HG03103 (cell line): ENCODE results near the gene METAP2.

Experiments
- ATAC-seq: cut with Tn5 transposase; IDR thresholded peaks from one replicate; pipeline ENCODE4 v1.9.1; 2021; ENCODE audit warnings: low read depth; ENCODE audit not compliant: unreplicated experiment

METAP2 gene

DNA sequence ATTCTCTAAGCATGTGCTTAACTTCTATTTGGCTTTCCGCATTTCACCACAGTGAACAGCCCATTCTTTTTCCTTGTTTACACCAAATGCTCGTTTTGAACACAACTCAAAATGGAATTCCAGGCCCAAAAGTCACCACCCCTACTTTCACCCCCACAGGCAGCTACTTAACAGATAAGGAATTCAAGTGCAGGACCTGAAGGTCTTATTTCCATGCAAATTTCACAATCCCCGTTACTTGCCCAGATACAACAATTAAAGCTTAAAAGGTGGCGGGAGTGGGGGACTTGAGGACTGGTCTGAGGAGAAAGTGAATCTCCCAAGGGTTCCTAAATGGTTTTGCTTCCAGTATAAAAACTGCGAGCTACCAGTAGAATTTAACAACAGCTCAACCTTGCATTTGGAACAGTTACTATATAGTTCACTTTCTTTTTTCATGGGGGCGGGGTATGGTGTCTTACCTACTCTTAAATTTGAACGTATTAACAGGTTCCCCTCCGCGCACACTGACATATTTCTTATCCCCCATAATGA lies 73.6 kb downstream of the METAP2 start:
- no peak for ATAC-seq

GRCh38 chr12:95548056-95548538 lies 74.1 kb downstream of the METAP2 start:
- no peak for ATAC-seq

DNA sequence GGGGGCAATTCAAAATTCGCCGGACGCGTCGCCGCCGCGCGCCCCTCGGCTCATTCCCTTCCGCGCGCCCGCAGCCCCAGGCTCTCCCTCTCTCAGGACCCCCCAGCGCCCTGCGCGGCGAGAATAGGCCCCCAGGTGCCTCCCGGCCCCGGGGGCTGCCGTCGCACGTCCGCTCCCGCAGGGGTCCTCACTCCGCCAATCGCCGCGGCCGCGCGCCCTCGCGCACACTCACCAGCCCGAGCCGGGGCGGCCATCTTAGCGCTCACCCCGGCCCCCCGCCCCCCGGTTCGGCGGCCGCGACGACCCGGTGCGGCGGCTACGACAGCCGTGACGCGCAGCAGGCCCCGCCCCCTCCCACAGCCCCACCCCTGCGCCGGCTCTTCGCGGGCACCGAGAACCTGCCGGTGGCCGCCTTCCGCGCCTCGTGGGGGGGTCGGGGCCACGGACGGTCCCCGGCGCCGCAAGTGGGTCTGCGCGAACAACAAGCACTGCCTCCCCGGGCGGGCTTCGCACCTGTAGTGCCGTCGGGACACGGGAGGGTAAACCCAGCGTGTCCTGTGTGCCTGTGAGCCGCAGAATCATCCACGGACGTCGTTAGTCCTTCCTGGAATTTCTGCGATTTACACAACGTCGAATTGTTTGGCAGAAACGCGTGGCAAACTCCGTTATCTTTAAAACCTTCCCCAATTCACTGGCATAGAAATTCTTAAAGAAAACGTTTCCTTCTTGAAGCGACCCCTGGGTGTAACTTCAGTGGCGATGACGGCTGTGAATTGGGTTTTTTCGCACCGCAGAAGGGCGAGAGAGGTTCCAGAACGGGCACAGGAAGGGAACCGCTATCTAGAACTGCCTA lies 74.8 kb downstream of the METAP2 start:
- no peak for ATAC-seq

DNA sequence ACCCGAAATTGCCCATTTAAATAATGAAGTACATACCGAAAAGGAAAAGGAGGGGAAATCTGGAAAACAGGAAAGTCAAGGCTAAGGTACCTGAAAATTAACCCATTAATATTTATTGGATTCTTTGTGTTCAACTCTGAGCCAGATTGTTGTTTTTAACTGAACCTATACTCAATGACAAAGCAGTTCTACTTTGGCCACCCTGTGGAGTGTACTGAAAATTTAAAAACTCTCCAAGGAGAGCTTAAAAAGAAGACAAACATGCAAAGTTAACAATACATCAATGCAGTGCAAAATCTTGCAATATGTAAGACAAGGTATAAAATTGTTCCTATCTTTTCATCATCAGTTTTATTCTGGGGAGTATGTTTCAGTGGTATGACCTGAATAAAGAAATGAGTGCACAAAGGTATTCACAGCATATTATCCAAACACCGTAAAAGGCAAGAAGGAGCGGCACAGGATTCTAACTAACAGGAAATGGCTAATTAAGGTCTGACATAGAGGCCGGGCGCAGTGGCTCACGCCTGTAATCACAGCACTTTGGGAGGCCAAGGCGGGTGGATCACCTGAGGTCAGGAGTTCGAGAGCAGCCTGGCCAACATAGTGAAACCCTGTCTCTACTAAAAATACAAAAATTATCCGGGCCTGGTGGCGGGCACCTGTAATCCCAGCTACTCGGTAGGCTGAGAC lies 75.6 kb downstream of the METAP2 start:
- ATAC-seq, result no peak

DNA sequence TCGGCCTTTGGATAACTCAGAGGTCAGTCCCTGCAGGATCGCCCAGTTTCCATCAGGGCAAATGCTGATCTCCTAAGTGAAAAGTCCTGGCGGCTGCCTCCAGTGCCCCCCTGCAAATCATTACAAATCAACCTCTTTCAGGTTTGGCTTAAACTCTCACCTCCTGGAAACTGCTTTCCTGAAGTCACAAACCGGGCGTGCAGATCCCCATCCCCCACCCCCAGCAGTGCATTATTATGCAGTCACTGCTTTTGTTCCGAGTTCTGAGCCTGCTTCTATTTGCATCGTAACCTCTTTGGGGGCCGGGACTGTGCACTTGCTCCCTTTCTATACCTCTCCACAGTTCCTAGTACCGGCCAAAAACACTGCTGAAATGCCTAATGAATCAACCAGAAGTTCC lies 77.4 kb downstream of the METAP2 start, which contains the start of gene USP44:
USP44 (minus strand) TSS at position 172 of the 400 bp plus-strand sequence. CDS start 17,220 bp downstream, outside the sequence.
- no peak for ATAC-seq

GRCh38 chr12:95551913-95552516 lies 78.1 kb downstream of the METAP2 start:
- ATAC-seq, result no peak

- no peak for ATAC-seq
Measured at GRCh38 chr12:95553197-95553943, 79.4 kb downstream of the METAP2 start.

- ATAC-seq, result no peak
Measured at GRCh38 chr12:95554532-95555071, 80.7 kb downstream of the METAP2 start.

- ATAC-seq, result no peak
Measured at GRCh38 chr12:95557625-95558024, 83.7 kb downstream of the METAP2 start.
